Hepatocyte (in vitro differentiated cells): Measurements from ENCODE around the gene CXCL13. TPM values are rescaled to one million over a fixed set of nuclear protein-coding genes. Genes with fewer than 3 reads are reported as not detected.
A peak's percentile ranks its signal among the peaks of the same experiment; 100 is the strongest.

Experiments used
- DNase-seq: peaks from one replicate; pipeline ENCODE4 v3.0.0-alpha.2; 2016; ENCODE audit warnings: low spot score
- H2AFZ ChIP-seq: fragments of 200-600 bp; sonication (generic); 2 replicates; pipeline ENCODE4 v1.6.0; 2016; ENCODE audit warnings: antibody characterized with exemption, mild to moderate bottlenecking
- H3K27ac ChIP-seq: fragments of 200-600 bp; sonication (generic); 2 replicates; pipeline ENCODE4 v1.5.1; 2016; ENCODE audit warnings: mild to moderate bottlenecking
- H3K27me3 ChIP-seq: fragments of 200-600 bp; sonication (generic); 2 replicates; pipeline ENCODE4 v1.6.1; 2016
- H3K36me3 ChIP-seq: fragments of 200-600 bp; sonication (generic); replicated peaks from 2 replicates; pipeline ENCODE4 v1.5.1; 2016; ENCODE audit warnings: low read depth; ENCODE audit not compliant: insufficient read depth
- H3K4me1 ChIP-seq: fragments of 200-600 bp; sonication (generic); 2 replicates; pipeline ENCODE4 v1.5.1; 2016; ENCODE audit warnings: mild to moderate bottlenecking, moderate library complexity; ENCODE audit not compliant: insufficient read depth
- H3K4me2 ChIP-seq: fragments of 200-600 bp; sonication (generic); 2 replicates; pipeline ENCODE4 v1.6.0; 2016
- H3K4me3 ChIP-seq: fragments of 200-600 bp; sonication (generic); 2 replicates; pipeline ENCODE4 v1.5.1; 2016; ENCODE audit warnings: mild to moderate bottlenecking
- H3K79me2 ChIP-seq: fragments of 200-600 bp; sonication (generic); 2 replicates; pipeline ENCODE4 v1.6.0; 2017; ENCODE audit warnings: mild to moderate bottlenecking
- H3K9me2 ChIP-seq: fragments of 200-600 bp; sonication (generic); replicated peaks from 2 replicates; pipeline ENCODE4 v1.6.0; 2017; ENCODE audit warnings: mild to moderate bottlenecking; ENCODE audit not compliant: insufficient read depth
- H3K9me3 ChIP-seq: fragments of 200-600 bp; sonication (generic); 2 replicates; pipeline ENCODE4 v1.5.1; 2016; ENCODE audit warnings: low read depth, mild to moderate bottlenecking
- H4K20me1 ChIP-seq: fragments of 200-600 bp; sonication (generic); 2 replicates; pipeline ENCODE4 v1.6.0; 2016; ENCODE audit warnings: mild to moderate bottlenecking; ENCODE audit not compliant: insufficient read depth, poor library complexity, severe bottlenecking
- EZH2 ChIP-seq: fragments of 200-600 bp; sonication (generic); IDR thresholded peaks from 2 replicates; pipeline ENCODE4 v1.6.1; 2016; ENCODE audit warnings: antibody characterized with exemption, mild to moderate bottlenecking, borderline replicate concordance
- EZH2phosphoT487 ChIP-seq: fragments of 200-600 bp; sonication (generic); IDR thresholded peaks from one replicate; pipeline ENCODE4 v1.6.1; 2018; ENCODE audit warnings: antibody characterized with exemption, mild to moderate bottlenecking, low read depth, moderate library complexity; ENCODE audit not compliant: unreplicated experiment, severe bottlenecking
- WGBS: methylation state at CpG from one replicate; pipeline ENCODE4 v1.1.6; 2016; ENCODE audit warnings: low lambda C conversion rate; ENCODE audit errors: missing lambda C conversion rate; 5-methylcytosine and 5-hydroxymethylcytosine counted together
- polyA plus RNA-seq: library from polyadenylated mRNA; unstranded; fragments of >200 nt; fragmentation: Nextera tagmentation; extraction: Ambion mirVana; gene quantifications from 2 replicates; pipeline ENCODE4 v1.2.1, GENCODE V29; 2016
- total RNA-seq: library from RNA; depleted of rRNA; stranded (reverse); fragments of >200 nt; gene quantifications from 2 replicates; pipeline ENCODE4 v1.2.3, GENCODE V29; 2014
- TF ChIP-seq, protein P1 (sequence below): fragments of 200-600 bp; sonication (generic); IDR thresholded peaks from 2 replicates; pipeline ENCODE4 v1.5.1; 2016; ENCODE audit warnings: antibody characterized with exemption, mild to moderate bottlenecking; ENCODE audit not compliant: poor library complexity

The CXCL13 gene
- total and polyA plus RNA-seq, 2 experiments from 2014 or later, result 0.23 to 0.57 TPM

DNA sequence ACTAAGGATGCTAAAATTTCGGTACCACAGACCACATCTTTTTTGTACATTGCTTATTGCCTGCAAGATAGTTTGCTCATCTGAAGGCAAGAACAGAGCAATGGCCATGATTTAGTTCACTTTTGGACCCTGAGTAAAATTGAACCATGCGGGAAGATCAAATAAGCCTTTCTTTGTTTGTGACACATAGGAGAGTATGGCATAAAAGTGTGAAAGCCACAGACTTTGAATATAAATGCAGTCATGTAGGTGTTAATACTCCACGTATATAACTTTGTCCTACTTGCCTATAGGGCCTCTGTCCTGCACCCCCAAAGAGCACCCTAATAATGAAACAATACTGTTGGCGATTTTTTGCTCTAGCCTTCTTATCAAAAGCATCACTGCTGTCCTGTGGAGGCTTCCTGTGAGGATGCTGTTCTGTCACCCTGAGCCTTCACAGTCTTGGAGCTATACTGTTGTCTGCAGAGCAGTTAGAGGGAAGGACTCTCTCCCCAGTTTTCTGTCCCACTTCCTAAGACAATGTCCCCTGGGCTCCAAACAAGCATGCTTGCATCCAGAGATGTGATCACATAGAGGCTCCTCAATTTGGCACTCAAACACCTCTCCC is 10.2 kb upstream of the CXCL13 start:
- Histone ChIP-seq H3K4me2 (no peak overlapping the region), H3K79me2 (no peaks in the 10 kb centered on the region), H3K27ac (no peak overlapping the region), H3K9me2 (no peaks in the 10 kb centered on the region), H3K9me3 (no peaks in the 10 kb centered on the region), H3K36me3 (no peaks in the 10 kb centered on the region), H3K4me1 (no peaks in the 10 kb centered on the region), H2AFZ (no peak overlapping the region), H3K27me3 (no peaks in the 10 kb centered on the region), H3K4me3 (no peak overlapping the region), H4K20me1 (no peaks in the 10 kb centered on the region)
- no peak for DNase-seq
- 84% methylated on average over 4 of the region's 4 CpGs for WGBS
- no peak for TF ChIP-seq EZH2
- TF ChIP-seq, protein P1, sequence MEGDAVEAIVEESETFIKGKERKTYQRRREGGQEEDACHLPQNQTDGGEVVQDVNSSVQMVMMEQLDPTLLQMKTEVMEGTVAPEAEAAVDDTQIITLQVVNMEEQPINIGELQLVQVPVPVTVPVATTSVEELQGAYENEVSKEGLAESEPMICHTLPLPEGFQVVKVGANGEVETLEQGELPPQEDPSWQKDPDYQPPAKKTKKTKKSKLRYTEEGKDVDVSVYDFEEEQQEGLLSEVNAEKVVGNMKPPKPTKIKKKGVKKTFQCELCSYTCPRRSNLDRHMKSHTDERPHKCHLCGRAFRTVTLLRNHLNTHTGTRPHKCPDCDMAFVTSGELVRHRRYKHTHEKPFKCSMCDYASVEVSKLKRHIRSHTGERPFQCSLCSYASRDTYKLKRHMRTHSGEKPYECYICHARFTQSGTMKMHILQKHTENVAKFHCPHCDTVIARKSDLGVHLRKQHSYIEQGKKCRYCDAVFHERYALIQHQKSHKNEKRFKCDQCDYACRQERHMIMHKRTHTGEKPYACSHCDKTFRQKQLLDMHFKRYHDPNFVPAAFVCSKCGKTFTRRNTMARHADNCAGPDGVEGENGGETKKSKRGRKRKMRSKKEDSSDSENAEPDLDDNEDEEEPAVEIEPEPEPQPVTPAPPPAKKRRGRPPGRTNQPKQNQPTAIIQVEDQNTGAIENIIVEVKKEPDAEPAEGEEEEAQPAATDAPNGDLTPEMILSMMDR, result no peak

DNA sequence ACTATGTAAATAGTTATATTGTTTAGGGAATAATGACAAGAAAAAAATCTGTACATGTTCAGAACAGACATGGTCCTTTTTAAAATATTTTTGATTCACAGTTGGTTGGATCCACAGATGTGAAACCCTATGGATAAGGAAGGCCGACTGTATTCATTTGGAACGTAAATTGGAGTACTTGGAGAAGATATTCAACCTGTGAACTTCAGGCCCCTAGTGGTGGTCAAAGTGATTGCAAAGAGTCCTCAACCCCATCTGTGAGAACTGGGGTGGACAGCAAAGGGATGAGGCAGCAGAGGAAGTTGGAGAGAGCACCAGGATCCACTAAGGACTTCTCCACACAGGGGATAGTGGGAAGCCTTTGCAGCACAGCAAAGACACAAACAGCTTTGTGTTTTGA is 6.2 kb upstream of the CXCL13 start:
- WGBS, result 42% methylated on average over 2 of the region's 2 CpGs
- H3K4me3 ChIP-seq, result no peak overlapping the region
- no peak overlapping the region for H3K27ac ChIP-seq
- no peaks in the 10 kb centered on the region for H3K9me2 ChIP-seq
- DNase-seq, result peak; percentile 52
- no peaks in the 10 kb centered on the region for H4K20me1 ChIP-seq
- no peaks in the 10 kb centered on the region for H3K4me1 ChIP-seq
- H3K27me3 ChIP-seq, result peaks cover 7% of the 10 kb centered on the region
- no peaks in the 10 kb centered on the region for H3K9me3 ChIP-seq
- no peak overlapping the region for H2AFZ ChIP-seq
- no peaks in the 10 kb centered on the region for H3K79me2 ChIP-seq
- H3K36me3 ChIP-seq, result no peaks in the 10 kb centered on the region
- TF ChIP-seq EZH2 (no peak), EZH2phosphoT487 (no peak)
- TF ChIP-seq, protein P1, result peak; percentile 41
- H3K4me2 ChIP-seq, result no peak overlapping the region

DNA sequence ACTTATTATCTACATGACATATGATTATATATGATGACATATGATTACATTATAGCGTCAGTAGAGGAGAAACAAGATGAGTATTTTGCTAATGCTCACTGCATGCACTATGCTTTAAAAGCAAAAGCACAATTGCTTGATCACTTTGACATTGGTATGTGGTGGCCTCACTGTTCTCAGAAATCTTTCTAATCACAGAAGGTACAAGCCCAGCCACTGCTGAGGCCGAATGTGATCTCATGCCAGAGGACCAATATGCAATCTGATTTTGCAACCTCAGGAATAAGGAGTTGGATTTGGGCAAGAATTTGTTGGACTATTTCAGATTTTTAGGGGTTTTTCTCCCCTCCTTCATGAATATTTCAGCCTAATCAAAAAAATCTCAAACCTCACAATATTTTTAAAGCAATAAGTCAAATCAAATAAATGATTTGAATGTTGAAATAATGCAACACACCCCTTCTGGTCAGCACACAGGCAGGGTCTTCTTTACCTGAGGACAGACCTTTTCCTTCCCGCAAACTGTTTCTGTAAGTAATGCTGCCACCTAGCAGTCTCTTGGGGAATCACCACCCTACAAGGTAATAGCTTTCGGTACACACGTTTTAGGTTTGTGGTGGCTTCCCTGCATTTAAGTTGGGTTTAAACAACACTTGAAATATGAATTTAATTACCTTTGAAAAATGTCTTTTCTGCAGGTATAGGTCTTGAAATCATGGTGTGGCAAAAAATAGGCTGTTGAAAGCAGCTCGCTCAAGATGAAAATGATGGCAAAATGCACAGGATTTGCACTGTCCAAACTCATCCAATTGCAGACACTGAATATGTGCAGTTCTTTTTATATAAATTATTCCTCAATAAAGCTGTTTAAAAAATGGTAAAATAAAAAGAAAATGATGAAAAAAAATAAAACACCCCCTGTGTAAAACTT is 4.8 kb upstream of the CXCL13 start:
- peaks cover 7% of the 10 kb centered on the region for H3K27me3 ChIP-seq
- H3K27ac ChIP-seq, result no peak overlapping the region
- no peaks in the 10 kb centered on the region for H3K79me2 ChIP-seq
- H2AFZ ChIP-seq, result no peak overlapping the region
- H3K4me3 ChIP-seq, result no peak overlapping the region
- no peaks in the 10 kb centered on the region for H3K9me3 ChIP-seq
- no peaks in the 10 kb centered on the region for H3K9me2 ChIP-seq
- 23% methylated on average over 6 of the region's 6 CpGs for WGBS
- TF ChIP-seq EZH2phosphoT487 (no peak), EZH2 (no peak)
- TF ChIP-seq, protein P1, result peak; percentile 79
- no peaks in the 10 kb centered on the region for H3K4me1 ChIP-seq
- H3K36me3 ChIP-seq, result no peaks in the 10 kb centered on the region
- H3K4me2 ChIP-seq, result no peak overlapping the region
- DNase-seq, result peak; percentile 62
- no peaks in the 10 kb centered on the region for H4K20me1 ChIP-seq
